Measurements from ENCODE around the gene STAM. TPM values are rescaled to one million over a fixed set of nuclear protein-coding genes. Genes with fewer than 3 reads are reported as not detected.
A peak's percentile ranks its signal among the peaks of the same experiment; 100 is the strongest.

The STAM gene
- total and polyA plus RNA-seq, 9 of the 15 experiments (the other 6 are each of a cell fraction or from before 2014, with no cell fraction given): 13.8 to 33.5 (median 26.4) TPM

- in situ Hi-C loops (cut with MboI) (no loop called here), intact Hi-C loops (cut with micrococcal nuclease) (no loop called here)
- no peak for TF ChIP-seq ZNF655 (CRISPR knock-in tag; IDR thresholded peaks at IDR 0.05)
- TF ChIP-seq ATF6 (CRISPR knock-in tag; IDR thresholded peaks at IDR 0.05): no peak
- no peak for TF ChIP-seq THAP7 (CRISPR knock-in tag; IDR thresholded peaks at IDR 0.05)
- no peak for TF ChIP-seq POU5F1 (IDR thresholded peaks at IDR 0.05; ENCODE audit: borderline replicate concordance, low read depth, low read length, partially characterized antibody)
- no peak for TF ChIP-seq U2AF2 (optimal IDR thresholded peaks at IDR 0.05; ENCODE audit: low read depth, low read length)
- no peak for TF ChIP-seq POLR2H (tag; IDR thresholded peaks at IDR 0.05; ENCODE audit: low read depth)
- no peak for TF ChIP-seq SAFB2 (IDR thresholded peaks at IDR 0.05; ENCODE audit: borderline replicate concordance, low read depth, low read length, severe bottlenecking)
- TF ChIP-seq L3MBTL2 (IDR thresholded peaks at IDR 0.05): no peak
- TF ChIP-seq THRA (IDR thresholded peaks at IDR 0.05): no peak
- no peak for TF ChIP-seq NCOR1 (IDR thresholded peaks at IDR 0.05)
- no peak for TF ChIP-seq TGIF2 (CRISPR knock-in tag; IDR thresholded peaks at IDR 0.05)
- TF ChIP-seq HEY1 (CRISPR knock-in tag; IDR thresholded peaks at IDR 0.05; ENCODE audit: borderline replicate concordance): no peak
- ATAC-seq (no peak), FAIRE-seq (no peak), DNase-seq (ENCODE audit: extremely low read depth in 1 of 4, low spot score in 3 of 4) (no peak)
- WGBS (ENCODE audit: insufficient coverage, low coverage, missing lambda C conversion rate): 50% methylated on average over 6 of the region's 6 CpGs
- Histone ChIP-seq H3K36me3 (ENCODE audit: control insufficient read depth, insufficient read depth, low read length) (peaks cover 25% of the 10 kb centered on the region), H3K4me3 (no peak overlapping the region), H3K79me2 (ENCODE audit: control insufficient read depth, insufficient read depth, low read length) (peaks cover 68% of the 10 kb centered on the region), H2AFZ (ENCODE audit: low read depth, low read length) (no peak overlapping the region), H3K9me3 (replicated peaks; ENCODE audit: control insufficient read depth, insufficient read depth, low read depth, low read length) (no peaks in the 10 kb centered on the region), H3K4me1 (replicated peaks in 1 of 2; ENCODE audit: control insufficient read depth in 2 of 2, insufficient read depth in 2 of 2, low read length in 2 of 2) (peaks cover 0 to 19% of the 10 kb centered on the region in 2 experiments; a peak in 4 of 5 replicates), H3K27ac (ENCODE audit: extremely low read depth, low read depth, low read length) (no peak overlapping the region), H3K9me1 (ENCODE audit: control insufficient read depth, insufficient read depth, low read length) (no peaks in the 10 kb centered on the region), H3K27me3 (ENCODE audit: control insufficient read depth in 2 of 2, insufficient read depth in 2 of 2, low read length in 2 of 2) (no peaks in the 10 kb centered on the region), H3K9ac (ENCODE audit: insufficient read depth in 1 of 2, low read depth in 2 of 2, low read length in 2 of 2) (peak overlapping the region in 1 of 2 experiments; percentile 36; a peak in 2 of 4 replicates), H4K20me1 (replicated peaks; ENCODE audit: control insufficient read depth, insufficient read depth, low read length) (no peaks in the 10 kb centered on the region; the same call in 1 of the 2 replicates), H3K4me2 (ENCODE audit: insufficient read depth, low read length) (no peak overlapping the region)
- ChIA-PET POLR2A (interaction anchor here (0.6 kb wide), 1 partner anchor 348 kb away, joined by 3 read pairs; no protein-coding TSS in a partner anchor), CTCF (ENCODE audit: low intra/inter-chr PET ratio) (no interaction called here)
- no TSS peak for BruUV-seq (replicated peaks)
Observed at GRCh38 chr10:17684537-17684936, 40.6 kb downstream of the STAM start.
